ENCODE results near the gene CDH15.
"Not testable (repeated sequence)": the region's sequence is repeated elsewhere in the genome, so short reads cannot be mapped to it uniquely, and the experiment has no call there.

Gene CDH15

GRCh38 chr16:89164436-89164835, 7.1 kb upstream of the CDH15 start:
- Histone ChIP-seq H3K9me3 (ENCODE audit: control insufficient read depth, low read length) (no peaks in the 10 kb centered on the region), H3K4me3 (ENCODE audit: insufficient read depth, low read depth, low read length, poor library complexity, severe bottlenecking) (no peak overlapping the region), H3K27ac (ENCODE audit: insufficient read depth, low read length, poor library complexity, severe bottlenecking) (no peak overlapping the region), H3K36me3 (ENCODE audit: control insufficient read depth, insufficient read depth, low read length) (no peaks in the 10 kb centered on the region), H3K27me3 (replicated peaks; ENCODE audit: control insufficient read depth, insufficient read depth, low read length, poor library complexity, severe bottlenecking) (no peaks in the 10 kb centered on the region), H3K4me1 (ENCODE audit: control insufficient read depth, insufficient read depth, low read length, poor library complexity, severe bottlenecking) (peaks cover 9% of the 10 kb centered on the region)
- no peak for DNase-seq

GRCh38 chr16:89164847-89165680, 6.5 kb upstream of the CDH15 start:
- Histone ChIP-seq H3K27me3 (replicated peaks; ENCODE audit: control insufficient read depth, insufficient read depth, low read length, poor library complexity, severe bottlenecking) (no peaks in the 10 kb centered on the region), H3K9me3 (ENCODE audit: control insufficient read depth, low read length) (no peaks in the 10 kb centered on the region), H3K4me3 (ENCODE audit: insufficient read depth, low read depth, low read length, poor library complexity, severe bottlenecking) (no peak overlapping the region), H3K36me3 (ENCODE audit: control insufficient read depth, insufficient read depth, low read length) (no peaks in the 10 kb centered on the region), H3K27ac (ENCODE audit: insufficient read depth, low read length, poor library complexity, severe bottlenecking) (no peak overlapping the region), H3K4me1 (ENCODE audit: control insufficient read depth, insufficient read depth, low read length, poor library complexity, severe bottlenecking) (peaks cover 10% of the 10 kb centered on the region)
- no peak for DNase-seq

DNA sequence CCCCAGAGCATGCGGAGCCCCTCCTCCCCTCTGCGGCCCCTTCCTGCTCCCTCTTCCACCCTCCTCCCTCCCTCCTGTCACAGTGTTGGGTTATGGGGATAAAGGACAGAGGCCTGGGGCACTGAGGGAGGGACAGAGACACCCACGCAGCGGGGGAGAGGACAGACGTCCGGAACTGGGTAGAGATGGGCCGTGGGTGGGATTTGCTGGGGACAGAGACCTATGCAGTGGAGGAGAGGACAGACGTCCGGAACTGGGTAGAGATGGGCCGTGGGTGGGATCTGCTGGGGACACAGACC, 5.9 kb upstream of the CDH15 start:
- peaks cover 15% of the 10 kb centered on the region for H3K4me1 ChIP-seq (ENCODE audit: control insufficient read depth, insufficient read depth, low read length, poor library complexity, severe bottlenecking)
- not testable (repeated sequence) for H3K27me3 ChIP-seq (replicated peaks; ENCODE audit: control insufficient read depth, insufficient read depth, low read length, poor library complexity, severe bottlenecking); H3K27ac ChIP-seq (ENCODE audit: insufficient read depth, low read length, poor library complexity, severe bottlenecking); DNase-seq; H3K36me3 ChIP-seq (ENCODE audit: control insufficient read depth, insufficient read depth, low read length); H3K4me3 ChIP-seq (ENCODE audit: insufficient read depth, low read depth, low read length, poor library complexity, severe bottlenecking); H3K9me3 ChIP-seq (ENCODE audit: control insufficient read depth, low read length)

- H3K27ac ChIP-seq (ENCODE audit: insufficient read depth, low read length, poor library complexity, severe bottlenecking): no peak overlapping the region
- H3K36me3 ChIP-seq (ENCODE audit: control insufficient read depth, insufficient read depth, low read length): no peaks in the 10 kb centered on the region
- no peak overlapping the region for H3K4me3 ChIP-seq (ENCODE audit: insufficient read depth, low read depth, low read length, poor library complexity, severe bottlenecking)
- no peaks in the 10 kb centered on the region for H3K27me3 ChIP-seq (replicated peaks; ENCODE audit: control insufficient read depth, insufficient read depth, low read length, poor library complexity, severe bottlenecking)
- H3K9me3 ChIP-seq (ENCODE audit: control insufficient read depth, low read length): no peaks in the 10 kb centered on the region
- DNase-seq: no peak
- peaks cover 23% of the 10 kb centered on the region for H3K4me1 ChIP-seq (ENCODE audit: control insufficient read depth, insufficient read depth, low read length, poor library complexity, severe bottlenecking)
Measured at GRCh38 chr16:89166696-89167424, 4.7 kb upstream of the CDH15 start.

- Histone ChIP-seq H3K27me3 (replicated peaks; ENCODE audit: control insufficient read depth, insufficient read depth, low read length, poor library complexity, severe bottlenecking) (no peaks in the 10 kb centered on the region), H3K36me3 (ENCODE audit: control insufficient read depth, insufficient read depth, low read length) (no peaks in the 10 kb centered on the region), H3K9me3 (ENCODE audit: control insufficient read depth, low read length) (no peaks in the 10 kb centered on the region), H3K4me1 (ENCODE audit: control insufficient read depth, insufficient read depth, low read length, poor library complexity, severe bottlenecking) (peaks cover 24% of the 10 kb centered on the region), H3K4me3 (ENCODE audit: insufficient read depth, low read depth, low read length, poor library complexity, severe bottlenecking) (no peak overlapping the region), H3K27ac (ENCODE audit: insufficient read depth, low read length, poor library complexity, severe bottlenecking) (no peak overlapping the region)
- DNase-seq: peak; percentile 55 to 75 (median 67)
Measured at GRCh38 chr16:89167425-89167941, 4.1 kb upstream of the CDH15 start.

DNA sequence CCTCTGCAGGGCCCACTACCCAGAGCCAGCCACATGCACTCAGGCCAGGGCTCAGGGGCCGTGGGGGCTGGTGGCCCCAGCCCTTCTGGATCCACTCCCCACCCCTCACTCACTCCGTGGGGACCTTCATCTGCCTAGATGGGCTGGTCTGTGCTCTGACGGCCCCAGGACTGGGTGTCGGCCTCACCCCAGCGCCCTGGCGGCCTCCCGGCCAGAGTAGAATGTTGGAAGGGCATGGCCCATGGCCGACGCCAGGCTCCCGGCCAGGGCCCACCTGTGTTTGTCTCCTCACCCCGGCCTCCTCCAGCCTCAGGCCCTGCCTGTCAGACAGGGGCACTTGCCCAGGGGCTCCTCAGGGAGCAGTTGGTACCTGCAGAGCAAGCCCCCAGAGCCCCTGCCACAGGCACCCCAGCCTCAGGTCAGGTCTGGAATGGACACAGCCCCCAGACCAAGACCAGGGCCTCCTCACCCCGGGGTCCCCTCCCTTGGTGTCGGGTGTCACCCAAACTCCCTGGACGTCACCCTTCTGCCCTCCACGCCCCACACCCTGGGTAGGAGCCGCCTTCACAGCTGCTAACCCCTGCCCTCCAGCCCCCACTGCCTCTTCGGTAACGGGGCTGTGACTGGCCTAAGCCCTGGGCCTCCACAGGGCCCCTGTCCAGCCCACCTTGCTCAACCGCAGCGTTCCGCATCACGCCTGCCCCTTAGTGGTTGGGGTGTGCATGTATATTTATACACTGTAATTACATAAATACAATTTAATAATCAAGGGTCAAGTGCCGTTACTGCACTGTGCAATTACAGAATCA, 3.0 kb upstream of the CDH15 start:
- peaks cover 24% of the 10 kb centered on the region for H3K4me1 ChIP-seq (ENCODE audit: control insufficient read depth, insufficient read depth, low read length, poor library complexity, severe bottlenecking)
- H3K9me3 ChIP-seq (ENCODE audit: control insufficient read depth, low read length): no peaks in the 10 kb centered on the region
- H3K27ac ChIP-seq (ENCODE audit: insufficient read depth, low read length, poor library complexity, severe bottlenecking): no peak overlapping the region
- no peaks in the 10 kb centered on the region for H3K36me3 ChIP-seq (ENCODE audit: control insufficient read depth, insufficient read depth, low read length)
- no peak for DNase-seq
- no peaks in the 10 kb centered on the region for H3K27me3 ChIP-seq (replicated peaks; ENCODE audit: control insufficient read depth, insufficient read depth, low read length, poor library complexity, severe bottlenecking)
- no peak overlapping the region for H3K4me3 ChIP-seq (ENCODE audit: insufficient read depth, low read depth, low read length, poor library complexity, severe bottlenecking)

GRCh38 chr16:89169778-89170177, 1.8 kb upstream of the CDH15 start:
- Histone ChIP-seq H3K27ac (ENCODE audit: insufficient read depth, low read length, poor library complexity, severe bottlenecking) (no peak overlapping the region), H3K4me1 (ENCODE audit: control insufficient read depth, insufficient read depth, low read length, poor library complexity, severe bottlenecking) (peaks cover 24% of the 10 kb centered on the region), H3K27me3 (replicated peaks; ENCODE audit: control insufficient read depth, insufficient read depth, low read length, poor library complexity, severe bottlenecking) (no peaks in the 10 kb centered on the region), H3K9me3 (ENCODE audit: control insufficient read depth, low read length) (no peaks in the 10 kb centered on the region), H3K4me3 (ENCODE audit: insufficient read depth, low read depth, low read length, poor library complexity, severe bottlenecking) (no peak overlapping the region), H3K36me3 (ENCODE audit: control insufficient read depth, insufficient read depth, low read length) (no peaks in the 10 kb centered on the region)
- no peak for DNase-seq

DNA sequence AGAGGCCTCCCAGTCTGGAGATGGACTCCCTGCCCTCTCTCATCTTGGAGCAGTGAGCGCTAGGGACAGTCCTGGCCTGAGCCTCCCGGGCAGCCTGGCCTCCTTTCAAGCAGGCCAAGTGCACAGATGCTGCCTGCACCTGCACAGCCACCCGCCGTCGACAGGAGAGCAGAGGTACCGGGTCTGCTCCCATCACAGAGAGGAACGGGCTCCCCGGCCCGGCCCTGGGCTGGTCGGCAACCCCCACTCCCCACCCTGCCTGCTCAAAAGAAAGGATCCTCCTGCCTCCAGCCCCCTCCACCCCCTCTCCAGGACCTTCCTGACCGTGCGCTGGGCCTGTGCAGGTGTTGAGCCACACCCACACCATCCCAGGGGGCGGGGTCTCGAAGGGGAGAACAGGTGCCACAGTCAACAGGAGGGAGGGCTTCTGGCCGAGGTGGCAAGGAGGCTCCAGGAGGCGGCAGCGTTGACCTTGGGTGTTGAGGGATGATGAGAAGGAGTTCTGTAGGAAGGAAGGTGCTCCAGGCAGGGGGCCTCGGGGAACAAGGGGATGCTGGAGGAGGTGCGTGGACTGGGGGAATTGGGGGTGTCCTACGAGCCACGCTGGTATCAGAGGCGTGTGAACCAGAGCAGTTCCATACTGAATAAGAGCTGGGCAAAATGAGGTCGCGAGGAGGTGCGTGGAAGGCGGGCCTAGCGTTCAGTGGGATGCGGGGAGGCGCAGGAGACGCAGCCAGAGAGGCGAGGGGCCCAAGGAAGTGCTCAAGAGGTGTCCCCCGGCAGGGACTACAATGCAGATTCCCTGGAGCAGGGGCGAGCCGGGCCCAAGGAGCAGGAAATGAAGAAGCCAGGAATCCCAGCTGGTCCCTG, 967 bp upstream of the CDH15 start:
- Histone ChIP-seq H3K36me3 (ENCODE audit: control insufficient read depth, insufficient read depth, low read length) (no peaks in the 10 kb centered on the region), H3K4me1 (ENCODE audit: control insufficient read depth, insufficient read depth, low read length, poor library complexity, severe bottlenecking) (peaks cover 24% of the 10 kb centered on the region), H3K9me3 (ENCODE audit: control insufficient read depth, low read length) (no peaks in the 10 kb centered on the region), H3K27ac (ENCODE audit: insufficient read depth, low read length, poor library complexity, severe bottlenecking) (no peak overlapping the region), H3K4me3 (ENCODE audit: insufficient read depth, low read depth, low read length, poor library complexity, severe bottlenecking) (peak overlapping the region; percentile 45), H3K27me3 (replicated peaks; ENCODE audit: control insufficient read depth, insufficient read depth, low read length, poor library complexity, severe bottlenecking) (no peaks in the 10 kb centered on the region)
- no peak for DNase-seq

DNA sequence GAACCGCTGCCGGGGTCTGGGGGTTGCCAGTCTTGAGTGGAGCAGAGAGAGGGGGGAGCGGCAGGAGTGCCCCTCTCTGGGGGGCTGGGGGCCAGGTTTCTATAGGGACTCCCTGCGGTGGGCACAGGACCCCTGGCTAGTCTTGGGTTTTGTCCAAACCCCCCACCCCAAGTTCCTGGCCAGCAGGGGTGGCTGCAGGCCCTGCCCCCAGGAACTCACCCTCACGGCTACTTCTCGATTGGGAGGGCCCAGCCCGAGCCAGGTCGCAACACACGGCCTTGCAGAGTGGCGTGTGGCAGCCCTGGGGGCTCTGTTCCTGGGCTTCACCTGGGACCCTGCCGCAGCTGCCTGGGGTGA, 601 bp downstream of the CDH15 start:
- no peak overlapping the region for H3K27ac ChIP-seq (ENCODE audit: insufficient read depth, low read length, poor library complexity, severe bottlenecking)
- H3K27me3 ChIP-seq (replicated peaks; ENCODE audit: control insufficient read depth, insufficient read depth, low read length, poor library complexity, severe bottlenecking): no peaks in the 10 kb centered on the region
- no peak overlapping the region for H3K4me3 ChIP-seq (ENCODE audit: insufficient read depth, low read depth, low read length, poor library complexity, severe bottlenecking)
- no peak for DNase-seq
- H3K9me3 ChIP-seq (ENCODE audit: control insufficient read depth, low read length): no peaks in the 10 kb centered on the region
- H3K36me3 ChIP-seq (ENCODE audit: control insufficient read depth, insufficient read depth, low read length): no peaks in the 10 kb centered on the region
- peaks cover 21% of the 10 kb centered on the region for H3K4me1 ChIP-seq (ENCODE audit: control insufficient read depth, insufficient read depth, low read length, poor library complexity, severe bottlenecking)

Measured in effector memory CD4-positive, alpha-beta T cell (primary cell).